GM12801 (cell line): ENCODE measurements around the gene ARL6IP6.

Source experiments
- CTCF ChIP-seq: IDR thresholded peaks from one replicate; pipeline ENCODE4 v1.5.1; 2011; ENCODE audit warnings: control low read depth; ENCODE audit not compliant: insufficient read length; ENCODE audit errors: extremely low read depth

Gene ARL6IP6

DNA sequence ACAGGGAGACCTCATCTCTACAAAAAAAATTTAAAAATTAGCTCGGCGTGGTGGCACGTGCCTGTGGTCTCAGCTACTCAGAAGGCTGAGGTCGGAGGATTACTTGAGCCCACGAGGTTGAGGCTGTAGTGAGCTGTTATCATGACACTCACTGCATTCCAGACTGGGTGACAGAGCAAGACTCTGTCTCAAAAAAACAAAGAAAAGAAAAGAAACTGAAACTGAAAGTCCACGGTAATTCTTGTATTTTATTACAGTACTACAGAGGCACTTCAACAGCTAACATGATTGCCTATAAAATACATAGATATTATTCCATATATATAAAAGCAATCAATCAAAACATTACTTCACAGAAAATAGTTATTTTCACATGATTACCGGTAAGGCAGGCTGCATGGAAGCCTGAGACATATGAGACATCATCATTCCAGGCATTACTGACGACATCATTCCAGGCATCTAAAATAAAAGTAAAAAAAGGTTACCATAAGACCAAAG, 24.2 kb upstream of the ARL6IP6 start:
- TF ChIP-seq CTCF: no peak

- TF ChIP-seq CTCF: no peak
Measured at GRCh38 chr2:152695763-152696162, 22.7 kb upstream of the ARL6IP6 start.

GRCh38 chr2:152696476-152696875, 21.9 kb upstream of the ARL6IP6 start:
- TF ChIP-seq CTCF: no peak

- no peak for TF ChIP-seq CTCF
Measured at GRCh38 chr2:152701198-152701597, 17.2 kb upstream of the ARL6IP6 start.

GRCh38 chr2:152706477-152707021, 11.9 kb upstream of the ARL6IP6 start:
- TF ChIP-seq CTCF: no peak

- TF ChIP-seq CTCF: no peak
Measured at GRCh38 chr2:152708742-152709141, 9.7 kb upstream of the ARL6IP6 start.

DNA sequence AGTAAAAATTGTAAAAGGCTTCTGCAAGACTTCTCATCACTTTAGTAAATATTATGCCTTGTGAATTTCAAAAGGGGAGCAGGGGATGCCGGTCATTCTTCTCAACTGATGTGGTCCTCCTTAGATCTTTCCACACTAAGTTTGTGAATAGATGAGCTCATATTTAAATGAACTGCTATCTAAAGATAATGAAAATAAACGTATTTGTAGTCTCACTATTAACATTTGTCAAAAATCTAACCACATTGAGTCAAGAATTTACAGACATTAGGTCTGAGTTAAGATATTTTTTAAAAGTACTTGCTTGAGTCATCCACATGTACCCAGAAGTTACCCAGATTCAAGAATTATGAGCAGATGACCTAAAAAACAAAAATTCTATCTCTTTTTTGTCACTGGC, 7.7 kb upstream of the ARL6IP6 start:
- no peak for TF ChIP-seq CTCF

- no peak for TF ChIP-seq CTCF
Measured at GRCh38 chr2:152715112-152715511, 3.3 kb upstream of the ARL6IP6 start.
